Hepatocyte (in vitro differentiated cells): ENCODE data around the gene MYO3B. TPM values are rescaled to one million over a fixed set of nuclear protein-coding genes. Genes with fewer than 3 reads are reported as not detected.
A peak's percentile ranks its signal among the peaks of the same experiment; 100 is the strongest.

ENCODE experiments used
- DNase-seq: peaks from one replicate; pipeline ENCODE4 v3.0.0-alpha.2; 2016; ENCODE audit warnings: low spot score
- H2AFZ ChIP-seq: fragments of 200-600 bp; sonication (generic); 2 replicates; pipeline ENCODE4 v1.6.0; 2016; ENCODE audit warnings: antibody characterized with exemption, mild to moderate bottlenecking
- H3K27ac ChIP-seq: fragments of 200-600 bp; sonication (generic); 2 replicates; pipeline ENCODE4 v1.5.1; 2016; ENCODE audit warnings: mild to moderate bottlenecking
- H3K27me3 ChIP-seq: fragments of 200-600 bp; sonication (generic); 2 replicates; pipeline ENCODE4 v1.6.1; 2016
- H3K36me3 ChIP-seq: fragments of 200-600 bp; sonication (generic); replicated peaks from 2 replicates; pipeline ENCODE4 v1.5.1; 2016; ENCODE audit warnings: low read depth; ENCODE audit not compliant: insufficient read depth
- H3K4me1 ChIP-seq: fragments of 200-600 bp; sonication (generic); 2 replicates; pipeline ENCODE4 v1.5.1; 2016; ENCODE audit warnings: mild to moderate bottlenecking, moderate library complexity; ENCODE audit not compliant: insufficient read depth
- H3K4me2 ChIP-seq: fragments of 200-600 bp; sonication (generic); 2 replicates; pipeline ENCODE4 v1.6.0; 2016
- H3K4me3 ChIP-seq: fragments of 200-600 bp; sonication (generic); 2 replicates; pipeline ENCODE4 v1.5.1; 2016; ENCODE audit warnings: mild to moderate bottlenecking
- H3K79me2 ChIP-seq: fragments of 200-600 bp; sonication (generic); 2 replicates; pipeline ENCODE4 v1.6.0; 2017; ENCODE audit warnings: mild to moderate bottlenecking
- H3K9me2 ChIP-seq: fragments of 200-600 bp; sonication (generic); replicated peaks from 2 replicates; pipeline ENCODE4 v1.6.0; 2017; ENCODE audit warnings: mild to moderate bottlenecking; ENCODE audit not compliant: insufficient read depth
- H3K9me3 ChIP-seq: fragments of 200-600 bp; sonication (generic); 2 replicates; pipeline ENCODE4 v1.5.1; 2016; ENCODE audit warnings: low read depth, mild to moderate bottlenecking
- H4K20me1 ChIP-seq: fragments of 200-600 bp; sonication (generic); 2 replicates; pipeline ENCODE4 v1.6.0; 2016; ENCODE audit warnings: mild to moderate bottlenecking; ENCODE audit not compliant: insufficient read depth, poor library complexity, severe bottlenecking
- CTCF ChIP-seq: fragments of 200-600 bp; sonication (generic); IDR thresholded peaks from 2 replicates; pipeline ENCODE4 v1.5.1; 2016; ENCODE audit warnings: antibody characterized with exemption, mild to moderate bottlenecking; ENCODE audit not compliant: poor library complexity
- EZH2 ChIP-seq: fragments of 200-600 bp; sonication (generic); IDR thresholded peaks from 2 replicates; pipeline ENCODE4 v1.6.1; 2016; ENCODE audit warnings: antibody characterized with exemption, mild to moderate bottlenecking, borderline replicate concordance
- EZH2phosphoT487 ChIP-seq: fragments of 200-600 bp; sonication (generic); IDR thresholded peaks from one replicate; pipeline ENCODE4 v1.6.1; 2018; ENCODE audit warnings: antibody characterized with exemption, mild to moderate bottlenecking, low read depth, moderate library complexity; ENCODE audit not compliant: unreplicated experiment, severe bottlenecking
- WGBS: methylation state at CpG from one replicate; pipeline ENCODE4 v1.1.6; 2016; ENCODE audit warnings: low lambda C conversion rate; ENCODE audit errors: missing lambda C conversion rate; 5-methylcytosine and 5-hydroxymethylcytosine counted together
- polyA plus RNA-seq: library from polyadenylated mRNA; unstranded; fragments of >200 nt; fragmentation: Nextera tagmentation; extraction: Ambion mirVana; gene quantifications from 2 replicates; pipeline ENCODE4 v1.2.1, GENCODE V29; 2016
- total RNA-seq: library from RNA; depleted of rRNA; stranded (reverse); fragments of >200 nt; gene quantifications from 2 replicates; pipeline ENCODE4 v1.2.3, GENCODE V29; 2014

Gene MYO3B
- total and polyA plus RNA-seq, 2 experiments from 2014 or later, result 0.63 to 1.1 TPM

DNA sequence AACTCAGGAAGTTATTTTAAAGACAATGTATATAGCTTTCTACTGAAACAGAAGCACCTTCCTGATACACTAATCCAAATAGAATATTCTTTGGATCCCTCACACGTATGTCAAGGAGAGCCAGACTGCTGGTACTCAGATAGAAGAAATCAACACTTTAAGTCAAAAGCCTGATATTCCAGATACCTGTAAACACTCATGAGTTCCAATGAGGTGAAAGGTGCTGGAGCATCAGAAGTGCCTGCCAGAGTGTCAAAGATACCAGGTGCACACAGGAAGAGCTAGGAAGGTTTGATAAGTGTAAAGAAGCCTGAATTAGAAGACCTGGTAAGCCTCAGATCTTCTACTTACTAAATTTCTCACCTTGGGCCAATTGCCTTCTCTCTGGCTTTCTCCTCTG is 310.9 kb downstream of the MYO3B start:
- no peak overlapping the region for H3K4me2 ChIP-seq
- H3K9me2 ChIP-seq, result no peaks in the 10 kb centered on the region
- no peaks in the 10 kb centered on the region for H4K20me1 ChIP-seq
- H3K27me3 ChIP-seq, result no peaks in the 10 kb centered on the region
- H3K36me3 ChIP-seq, result no peaks in the 10 kb centered on the region
- H3K4me1 ChIP-seq, result peaks cover 5% of the 10 kb centered on the region
- no peak for TF ChIP-seq EZH2phosphoT487
- peak overlapping the region; percentile 14 for H3K27ac ChIP-seq
- H3K4me3 ChIP-seq, result no peak overlapping the region
- DNase-seq, result no peak
- H2AFZ ChIP-seq, result no peak overlapping the region
- H3K79me2 ChIP-seq, result no peaks in the 10 kb centered on the region
- WGBS, result 75% methylated on average over 1 of the region's 1 CpG
- H3K9me3 ChIP-seq, result no peaks in the 10 kb centered on the region

DNA sequence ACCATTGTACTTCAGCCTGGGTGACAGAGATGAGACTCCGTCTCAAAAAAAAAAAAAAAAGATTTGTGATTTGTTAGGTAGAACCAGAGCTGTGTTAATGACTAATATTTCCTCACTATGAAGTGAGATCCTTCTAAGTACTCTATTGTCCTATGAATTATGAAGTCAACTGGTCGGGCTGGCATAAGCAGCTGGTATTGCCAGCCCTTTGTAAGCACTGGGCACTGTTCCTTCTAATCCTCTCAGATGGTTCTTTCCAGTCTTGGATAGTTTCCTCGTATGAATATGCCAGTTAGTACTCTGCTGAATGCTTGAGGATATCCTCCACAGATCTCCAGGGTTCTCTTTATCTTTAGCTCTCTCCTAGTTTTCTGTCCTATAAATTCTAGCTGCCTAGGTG is 314.1 kb downstream of the MYO3B start:
- Histone ChIP-seq H2AFZ (no peak overlapping the region), H3K79me2 (no peaks in the 10 kb centered on the region), H3K9me2 (no peaks in the 10 kb centered on the region), H3K4me3 (no peak overlapping the region), H3K9me3 (no peaks in the 10 kb centered on the region), H4K20me1 (no peaks in the 10 kb centered on the region), H3K36me3 (no peaks in the 10 kb centered on the region), H3K27ac (no peak overlapping the region), H3K27me3 (no peaks in the 10 kb centered on the region), H3K4me1 (no peaks in the 10 kb centered on the region), H3K4me2 (no peak overlapping the region)
- no peak for TF ChIP-seq CTCF
- TF ChIP-seq EZH2, result no peak
- TF ChIP-seq EZH2phosphoT487, result no peak
- DNase-seq, result no peak
- WGBS, result 94% methylated on average over 3 of the region's 3 CpGs

DNA sequence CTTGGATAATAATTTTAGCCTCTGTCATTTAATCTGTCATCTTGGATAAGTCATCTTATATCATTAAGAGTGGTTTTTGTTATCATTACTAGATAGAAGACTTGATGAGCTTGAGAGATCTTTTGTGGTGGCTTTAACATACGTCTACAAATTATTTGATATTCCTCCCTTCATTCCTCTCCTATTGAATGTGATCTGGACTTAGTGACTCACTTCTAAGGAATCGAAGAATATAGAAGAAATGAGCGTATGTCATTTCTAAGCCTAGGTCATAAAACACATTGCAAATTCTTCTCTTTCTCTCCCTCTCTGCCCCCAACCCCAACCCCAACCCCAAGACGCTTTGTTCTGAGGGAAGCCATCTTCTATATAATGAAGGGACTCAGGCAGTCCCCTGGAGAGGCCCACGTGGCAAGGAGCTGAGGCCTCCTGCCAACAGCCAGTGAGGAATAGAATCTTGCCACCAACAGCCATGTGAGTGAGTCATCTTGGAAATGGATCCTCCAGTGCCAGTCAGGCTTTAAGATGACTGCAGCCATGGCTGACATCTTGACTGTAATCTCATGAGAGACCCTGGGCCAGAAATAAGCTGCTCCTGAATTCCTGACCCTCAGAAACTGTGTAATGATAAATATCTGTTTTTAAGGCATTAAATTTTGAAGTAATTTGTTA is 315.6 kb downstream of the MYO3B start:
- no peaks in the 10 kb centered on the region for H4K20me1 ChIP-seq
- H3K4me1 ChIP-seq, result no peaks in the 10 kb centered on the region
- H3K79me2 ChIP-seq, result no peaks in the 10 kb centered on the region
- no peaks in the 10 kb centered on the region for H3K36me3 ChIP-seq
- H3K4me2 ChIP-seq, result no peak overlapping the region
- DNase-seq, result no peak
- no peak overlapping the region for H3K4me3 ChIP-seq
- H3K27me3 ChIP-seq, result no peaks in the 10 kb centered on the region
- WGBS, result 89% methylated on average over 5 of the region's 5 CpGs
- H2AFZ ChIP-seq, result no peak overlapping the region
- H3K9me2 ChIP-seq, result no peaks in the 10 kb centered on the region
- H3K27ac ChIP-seq, result no peak overlapping the region
- H3K9me3 ChIP-seq, result no peaks in the 10 kb centered on the region
- TF ChIP-seq EZH2 (no peak), CTCF (no peak), EZH2phosphoT487 (no peak)

- H3K36me3 ChIP-seq, result no peaks in the 10 kb centered on the region
- H3K4me2 ChIP-seq, result no peak overlapping the region
- no peak for DNase-seq
- TF ChIP-seq EZH2 (no peak), CTCF (no peak), EZH2phosphoT487 (no peak)
- H3K27ac ChIP-seq, result no peak overlapping the region
- no peak overlapping the region for H3K4me3 ChIP-seq
- H3K4me1 ChIP-seq, result peaks cover 6% of the 10 kb centered on the region
- WGBS, result 100% methylated on average over 1 of the region's 1 CpG
- no peaks in the 10 kb centered on the region for H4K20me1 ChIP-seq
- no peaks in the 10 kb centered on the region for H3K9me3 ChIP-seq
- no peaks in the 10 kb centered on the region for H3K79me2 ChIP-seq
- H3K27me3 ChIP-seq, result no peaks in the 10 kb centered on the region
- no peak overlapping the region for H2AFZ ChIP-seq
- H3K9me2 ChIP-seq, result no peaks in the 10 kb centered on the region
Measured at GRCh38 chr2:170495896-170496295, 317.9 kb downstream of the MYO3B start.
